ENCODE results near the gene NAA25.
"Not testable (repeated sequence)": the region's sequence is repeated elsewhere in the genome, so short reads cannot be mapped to it uniquely, and the experiment has no call there.

NAA25 gene

DNA sequence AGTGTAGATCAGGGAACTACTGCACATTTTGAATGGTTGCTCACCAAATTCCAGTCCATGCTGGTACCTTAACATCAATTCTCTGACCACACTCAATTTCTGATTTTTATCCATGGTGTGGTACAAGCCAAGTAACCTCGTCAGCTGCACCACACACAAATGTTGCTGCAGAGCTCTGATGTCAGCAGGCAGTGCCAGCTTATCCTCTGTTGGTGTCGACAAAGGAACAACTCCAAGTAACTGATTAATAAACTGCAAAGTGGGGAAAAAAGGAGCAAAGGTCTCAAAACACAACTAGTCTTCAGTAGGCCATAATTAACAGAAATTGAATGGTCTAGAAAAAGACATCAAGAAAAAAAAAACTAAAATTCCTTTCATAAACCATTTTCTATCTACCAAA is 47.4 kb downstream of the NAA25 start:
- DNase-seq (ENCODE audit: low spot score), result no peak

DNA sequence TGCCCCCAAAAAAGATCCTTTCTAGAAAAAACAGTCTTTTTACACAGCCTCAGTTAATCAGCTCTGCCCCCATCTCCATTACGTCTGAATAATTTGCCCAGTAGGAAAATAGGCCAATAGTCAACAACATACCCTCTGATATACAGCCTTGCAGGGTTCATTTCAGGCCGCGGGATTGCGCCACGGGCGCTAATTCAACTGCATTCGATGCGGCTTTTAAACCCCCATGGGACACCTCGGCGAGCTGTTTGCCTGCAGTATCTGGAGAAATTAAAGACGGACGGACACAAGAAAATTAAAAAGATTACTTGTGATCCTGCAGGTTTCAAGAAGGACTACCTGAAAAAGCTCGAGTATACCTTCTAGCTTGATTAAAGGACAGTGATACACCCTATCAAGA is 59.2 kb downstream of the NAA25 start:
- DNase-seq (ENCODE audit: low spot score), result peak; percentile 22

- no peak for DNase-seq (ENCODE audit: low spot score)
These were observed 62.6 kb downstream of the NAA25 start for GRCh38 chr12:112046003-112046402.

- not testable (repeated sequence) for DNase-seq (ENCODE audit: low spot score)
These were observed 72.0 kb downstream of the NAA25 start for GRCh38 chr12:112036614-112037013.

- DNase-seq (ENCODE audit: low spot score), result no peak
These were observed 73.3 kb downstream of the NAA25 start for GRCh38 chr12:112035219-112035785.

DNA sequence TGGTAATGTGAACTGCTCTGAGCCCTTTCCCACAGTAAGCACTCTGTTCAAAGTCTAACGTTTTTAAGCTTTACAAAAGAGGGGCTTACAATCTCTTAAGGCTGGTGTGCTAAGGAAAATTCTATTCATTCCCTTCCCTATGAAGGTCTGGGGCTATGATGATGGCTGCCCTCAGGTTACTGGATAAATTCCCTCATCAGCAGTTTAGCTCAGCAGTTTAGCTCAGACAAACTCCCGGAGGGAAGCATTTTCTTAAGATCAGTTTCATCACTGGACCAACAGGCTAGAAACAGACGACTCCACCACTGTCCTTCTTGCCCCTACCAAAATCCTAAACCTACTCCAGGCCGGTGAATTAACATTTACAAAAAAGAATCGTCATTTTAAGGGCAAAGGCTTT is 76.3 kb downstream of the NAA25 start:
- DNase-seq (ENCODE audit: low spot score), result no peak

DNA sequence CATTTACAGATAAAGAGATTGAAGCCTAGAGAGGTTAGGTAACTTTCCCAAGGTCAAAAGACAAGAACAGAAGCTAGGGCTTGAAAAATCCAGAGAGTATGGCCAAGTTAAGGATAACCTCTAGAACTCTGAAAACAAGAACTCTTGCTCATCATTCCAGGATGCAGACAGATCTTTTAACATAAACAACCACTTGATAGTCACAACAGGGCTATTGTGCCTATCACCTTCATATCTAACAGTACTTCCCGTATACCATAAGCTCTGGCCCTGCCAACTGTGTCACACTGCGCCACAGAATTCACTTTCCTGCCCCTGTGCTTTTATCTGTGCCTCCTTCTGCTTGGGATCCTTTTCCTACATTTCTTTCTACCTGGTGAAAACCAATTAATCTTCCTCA is 77.1 kb downstream of the NAA25 start:
- no peak for DNase-seq (ENCODE audit: low spot score)

GRCh38 chr12:112029301-112029700 is 79.3 kb downstream of the NAA25 start:
- DNase-seq (ENCODE audit: low spot score), result no peak

DNA sequence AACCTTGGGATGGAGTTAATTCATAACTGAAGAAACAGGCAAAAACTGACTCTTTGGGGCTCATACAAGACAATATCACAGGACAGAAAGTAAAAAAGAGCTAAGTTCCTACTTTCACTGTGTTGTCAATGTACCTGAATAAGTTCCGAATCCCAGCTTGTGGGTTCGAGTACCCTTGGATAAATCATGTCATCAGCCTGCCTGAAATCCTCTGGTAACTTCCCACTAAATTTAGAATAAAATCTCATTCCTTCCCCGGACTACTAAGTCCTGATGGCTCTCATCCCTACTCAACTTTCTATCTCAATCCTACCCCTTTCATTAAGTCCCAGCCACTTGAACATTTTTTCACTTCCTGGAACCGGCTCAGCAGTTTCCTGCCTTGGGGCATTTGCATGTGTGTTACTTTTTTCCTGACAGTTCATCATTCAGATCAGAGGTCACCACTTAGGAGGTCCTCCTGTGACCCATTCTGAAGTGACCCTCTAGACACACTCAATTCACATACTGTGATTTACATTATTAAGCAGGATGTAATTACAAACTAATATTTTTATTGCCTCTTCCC is 82.7 kb downstream of the NAA25 start:
- DNase-seq (ENCODE audit: low spot score), result no peak

DNA sequence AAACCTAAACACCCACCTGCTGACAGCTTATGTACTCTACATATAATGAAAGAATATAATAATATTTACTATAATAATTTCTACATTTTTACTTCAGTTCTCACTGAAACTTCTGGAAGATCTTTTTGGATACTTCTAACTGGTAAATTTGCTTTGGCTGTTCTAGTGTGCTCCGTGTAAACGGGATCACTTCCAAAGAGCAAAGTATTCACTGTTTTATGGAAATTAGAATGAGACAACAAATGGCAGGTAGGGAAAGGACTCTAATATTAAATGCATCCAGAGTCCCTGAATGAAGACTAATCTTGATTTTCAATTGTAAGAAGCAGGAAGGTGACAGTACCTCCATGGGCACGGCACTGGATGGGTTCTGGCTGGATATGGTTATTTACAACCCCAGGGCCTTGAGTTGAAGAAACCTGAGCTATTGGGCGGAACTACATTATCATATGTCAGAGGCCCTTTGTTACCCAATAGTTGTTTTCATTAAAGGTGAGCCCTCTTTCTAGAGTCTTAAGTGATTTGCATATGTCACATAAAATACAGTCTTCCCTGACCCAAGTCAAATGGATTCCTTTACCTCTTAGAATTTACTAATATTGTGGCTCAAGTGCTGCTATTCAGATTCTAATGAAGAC is 84.7 kb downstream of the NAA25 start:
- DNase-seq (ENCODE audit: low spot score), result no peak

- no peak for DNase-seq (ENCODE audit: low spot score)
These were observed 86.2 kb downstream of the NAA25 start for GRCh38 chr12:112022241-112023016.

DNA sequence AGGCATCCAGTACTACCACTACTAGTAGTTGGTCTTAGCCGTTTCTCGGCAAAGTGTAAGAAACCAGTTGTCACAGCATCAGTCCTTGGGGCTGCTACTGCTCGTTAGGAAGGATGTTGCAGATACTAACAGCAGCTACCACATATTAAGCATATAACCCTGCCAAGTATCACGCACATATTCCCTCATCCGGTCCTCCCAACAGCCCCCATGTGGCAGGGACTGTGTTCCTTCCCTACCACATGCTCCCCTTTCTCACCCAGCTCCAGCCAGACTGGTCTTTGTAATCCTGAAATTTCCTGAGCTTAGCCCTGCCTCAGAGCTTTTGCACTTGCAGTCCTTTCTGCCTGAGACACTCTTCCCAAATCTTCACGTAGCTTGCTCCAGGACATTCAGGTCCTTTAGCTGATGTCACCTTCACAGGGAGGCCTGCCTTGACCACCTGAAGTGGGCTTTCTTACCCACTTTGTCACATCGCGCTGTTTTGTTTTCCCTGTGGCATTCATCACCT is 87.6 kb downstream of the NAA25 start:
- DNase-seq (ENCODE audit: low spot score), result no peak

DNA sequence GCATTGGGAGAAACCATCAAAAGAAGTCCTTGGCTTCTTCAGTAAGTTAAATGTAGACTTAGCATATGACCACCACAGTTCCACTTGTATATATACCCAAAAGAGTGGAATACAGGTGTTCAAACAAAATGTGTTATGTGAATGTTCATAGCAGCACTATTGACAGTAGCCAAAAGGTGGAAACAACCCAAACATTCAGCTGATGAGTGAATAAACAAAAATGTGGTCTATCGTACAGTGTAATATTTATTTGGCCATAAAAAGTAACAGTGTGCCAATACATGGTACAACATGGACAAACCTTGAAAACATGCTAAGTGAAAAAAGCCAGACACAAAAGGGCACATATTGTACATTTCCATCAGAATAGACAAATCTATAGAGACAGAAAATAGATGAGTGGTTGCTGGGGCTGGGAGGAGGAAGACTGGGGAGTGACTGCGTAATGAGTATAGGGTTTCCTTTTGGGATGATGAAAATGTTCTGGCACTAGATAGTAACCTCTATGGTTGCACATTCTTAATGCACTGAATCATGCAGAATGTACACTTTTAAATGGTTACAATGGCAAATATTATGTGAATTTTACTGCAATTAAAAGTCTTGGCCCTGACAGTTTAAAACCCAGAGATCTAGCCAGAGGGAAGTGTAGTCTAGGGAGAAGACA is 89.9 kb downstream of the NAA25 start:
- DNase-seq (ENCODE audit: low spot score), result no peak

DNA sequence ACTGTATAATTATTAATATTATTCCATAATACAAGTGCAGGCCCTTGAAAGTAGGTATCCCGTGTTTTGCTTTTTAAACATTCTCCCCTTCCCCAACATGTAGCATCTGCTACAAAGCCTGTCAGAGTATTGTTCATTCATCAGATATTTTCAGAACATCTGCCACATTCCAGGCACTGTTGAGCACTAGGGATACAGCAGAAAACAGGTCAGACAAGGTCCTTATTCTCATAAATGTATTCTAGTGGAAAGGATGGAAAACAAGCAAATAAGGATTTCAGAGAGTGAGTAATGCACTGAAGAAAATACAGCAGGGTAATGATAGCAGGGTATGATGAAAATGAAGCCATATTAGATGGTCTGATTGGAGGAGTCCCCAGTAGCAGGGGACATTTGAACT is 91.5 kb downstream of the NAA25 start:
- no peak for DNase-seq (ENCODE audit: low spot score)

GRCh38 chr12:112015938-112016337 is 92.6 kb downstream of the NAA25 start:
- no peak for DNase-seq (ENCODE audit: low spot score)

- peak; percentile 75 for DNase-seq (ENCODE audit: low spot score)
These were observed 94.8 kb downstream of the NAA25 start for GRCh38 chr12:112013601-112014402.

GRCh38 chr12:112012775-112013600 is 95.6 kb downstream of the NAA25 start, which contains the start of the genes ERP29 and TMEM116:
Gene ERP29 (plus strand): TSS chr12:112013426. CDS start chr12:112013466, 40 bp downstream.
Gene TMEM116 (minus strand): TSS chr12:112013165. CDS start chr12:112005270, 7,895 bp downstream.
- peak; percentile 98 for DNase-seq (ENCODE audit: low spot score)

DNA sequence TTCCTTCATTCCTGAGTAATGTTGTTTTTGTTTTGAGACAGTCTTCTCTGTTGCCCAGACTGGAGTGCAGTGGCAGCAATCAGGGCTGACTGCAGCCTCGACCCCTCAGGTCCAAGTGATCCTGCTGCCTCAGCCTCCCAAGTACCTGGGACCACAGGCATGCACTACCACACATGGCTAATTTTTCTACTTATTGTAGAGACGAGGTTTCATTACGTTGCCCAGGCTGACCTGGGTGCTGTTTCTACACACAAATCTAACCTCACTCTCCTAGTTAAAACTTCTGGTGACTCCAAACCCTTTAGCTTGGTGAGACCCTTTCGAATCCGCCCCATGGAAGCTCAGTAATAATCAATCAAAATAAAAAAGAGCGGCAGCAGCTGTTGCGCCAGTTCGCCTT is 96.9 kb downstream of the NAA25 start:
- no peak for DNase-seq (ENCODE audit: low spot score)

GRCh38 chr12:112010415-112011344 is 97.9 kb downstream of the NAA25 start:
- no peak for DNase-seq (ENCODE audit: low spot score)

Data from putamen (tissue), 1 donor.